ENCODE results near the gene SNCA.

DNA sequence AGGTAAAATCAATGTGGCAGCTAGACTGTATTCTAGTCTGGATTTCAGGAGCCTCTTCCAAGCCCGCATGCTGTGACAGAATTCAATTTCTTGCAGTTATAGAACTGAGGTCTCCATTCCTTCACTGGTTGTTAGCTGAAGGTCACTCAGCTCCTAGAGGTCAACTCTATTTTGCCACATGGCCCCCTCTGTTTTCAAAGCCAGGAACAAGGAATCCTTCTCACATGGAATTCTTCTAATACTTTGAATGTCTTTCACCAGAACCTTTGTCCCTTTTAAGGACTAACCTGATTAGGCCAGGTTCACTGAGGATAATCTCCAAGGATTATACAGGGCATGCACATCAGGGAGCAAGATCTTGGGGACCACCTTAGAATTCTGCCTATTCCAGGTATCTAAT lies 34.2 kb upstream of the SNCA start:
- TF ChIP-seq, protein P1, sequence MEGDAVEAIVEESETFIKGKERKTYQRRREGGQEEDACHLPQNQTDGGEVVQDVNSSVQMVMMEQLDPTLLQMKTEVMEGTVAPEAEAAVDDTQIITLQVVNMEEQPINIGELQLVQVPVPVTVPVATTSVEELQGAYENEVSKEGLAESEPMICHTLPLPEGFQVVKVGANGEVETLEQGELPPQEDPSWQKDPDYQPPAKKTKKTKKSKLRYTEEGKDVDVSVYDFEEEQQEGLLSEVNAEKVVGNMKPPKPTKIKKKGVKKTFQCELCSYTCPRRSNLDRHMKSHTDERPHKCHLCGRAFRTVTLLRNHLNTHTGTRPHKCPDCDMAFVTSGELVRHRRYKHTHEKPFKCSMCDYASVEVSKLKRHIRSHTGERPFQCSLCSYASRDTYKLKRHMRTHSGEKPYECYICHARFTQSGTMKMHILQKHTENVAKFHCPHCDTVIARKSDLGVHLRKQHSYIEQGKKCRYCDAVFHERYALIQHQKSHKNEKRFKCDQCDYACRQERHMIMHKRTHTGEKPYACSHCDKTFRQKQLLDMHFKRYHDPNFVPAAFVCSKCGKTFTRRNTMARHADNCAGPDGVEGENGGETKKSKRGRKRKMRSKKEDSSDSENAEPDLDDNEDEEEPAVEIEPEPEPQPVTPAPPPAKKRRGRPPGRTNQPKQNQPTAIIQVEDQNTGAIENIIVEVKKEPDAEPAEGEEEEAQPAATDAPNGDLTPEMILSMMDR (IDR thresholded peaks at IDR 0.05; ENCODE audit: low read depth, low read length, poor library complexity, severe bottlenecking): no peak
- no peak for TF ChIP-seq EZH2phosphoT487 (IDR thresholded peaks at IDR 0.05; ENCODE audit: borderline replicate concordance, low read length)
